ENCODE measurements around the gene IFI27L1. TPM values are rescaled to one million over a fixed set of nuclear protein-coding genes. Genes with fewer than 3 reads are reported as not detected.

The IFI27L1 gene
- total RNA-seq, 1 donor, result 9.9 TPM

GRCh38 chr14:94144765-94145164 is 63.7 kb downstream of the IFI27L1 start:
- no peak for DNase-seq (ENCODE audit: low read depth)
- no peak overlapping the region for H3K4me3 ChIP-seq (ENCODE audit: low read depth, low read length)
- no peak for TF ChIP-seq CTCF (IDR thresholded peaks at IDR 0.05; ENCODE audit: insufficient read depth, low read depth, low read length)

- H3K4me3 ChIP-seq (ENCODE audit: low read depth, low read length), result no peak overlapping the region
- TF ChIP-seq CTCF (IDR thresholded peaks at IDR 0.05; ENCODE audit: insufficient read depth, low read depth, low read length), result no peak
- no peak for DNase-seq (ENCODE audit: low read depth)
Observed at GRCh38 chr14:94145902-94146527, 64.9 kb downstream of the IFI27L1 start.

Other genes starting within 250 kb of the IFI27L1 start
- gene FAM181A, start 154.0 kb upstream of the IFI27L1 start, total RNA-seq, result not detected in 2 replicates
- 0.86 and 1.9 TPM in 2 replicates for gene ASB2, start 104.7 kb upstream of the IFI27L1 start, total RNA-seq
- gene CCDC197, start 84.0 kb upstream of the IFI27L1 start, total RNA-seq, result not detected in 2 replicates
- gene OTUB2, start 55.0 kb upstream of the IFI27L1 start, total RNA-seq, result 0.97 and 1.3 TPM in 2 replicates
- 92.1 and 128 TPM in 2 replicates for gene DDX24, start 108 bp upstream of the IFI27L1 start, total RNA-seq
- 51.4 and 103 TPM in 2 replicates for gene IFI27, start 29.4 kb downstream of the IFI27L1 start, total RNA-seq
- 94.1 and 102 TPM in 2 replicates for gene IFI27L2, start 48.3 kb downstream of the IFI27L1 start, total RNA-seq
- under 0.01 and 0.43 TPM in 2 replicates for gene PPP4R4, start 93.0 kb downstream of the IFI27L1 start, total RNA-seq
- gene SERPINA10, start 212.0 kb downstream of the IFI27L1 start, total RNA-seq, result not detected in 2 replicates
- not detected in 2 replicates for gene SERPINA6, start 242.0 kb downstream of the IFI27L1 start, total RNA-seq